Putamen (tissue), 1 donor: ENCODE data around the gene IGSF3.

Experiments used
- DNase-seq: peaks from one replicate; pipeline ENCODE4 v3.0.0-alpha.2; 2016; ENCODE audit warnings: low spot score

Gene IGSF3

GRCh38 chr1:116557323-116557878, 110.1 kb downstream of the IGSF3 start:
- DNase-seq, result no peak

GRCh38 chr1:116556289-116557006, 111.1 kb downstream of the IGSF3 start:
- no peak for DNase-seq

- no peak for DNase-seq
Measured at GRCh38 chr1:116554924-116555323, 112.6 kb downstream of the IGSF3 start.

GRCh38 chr1:116553386-116554115, 114.0 kb downstream of the IGSF3 start:
- no peak for DNase-seq

- DNase-seq, result no peak
Measured at GRCh38 chr1:116546354-116546977, 121.1 kb downstream of the IGSF3 start.

GRCh38 chr1:116545359-116545705, 122.2 kb downstream of the IGSF3 start:
- no peak for DNase-seq

- no peak for DNase-seq
Measured at GRCh38 chr1:116544588-116545358, 122.8 kb downstream of the IGSF3 start.

GRCh38 chr1:116540088-116540487, 127.4 kb downstream of the IGSF3 start:
- no peak for DNase-seq

GRCh38 chr1:116538544-116538943, 129.0 kb downstream of the IGSF3 start:
- DNase-seq, result no peak

- DNase-seq, result no peak
Measured at GRCh38 chr1:116537898-116538297, 129.6 kb downstream of the IGSF3 start.

GRCh38 chr1:116537040-116537831, 130.3 kb downstream of the IGSF3 start:
- DNase-seq, result no peak

- DNase-seq, result no peak
Measured at GRCh38 chr1:116534014-116534739, 133.4 kb downstream of the IGSF3 start.

- no peak for DNase-seq
Measured at GRCh38 chr1:116533429-116533820, 134.1 kb downstream of the IGSF3 start.

GRCh38 chr1:116532671-116533428, 134.7 kb downstream of the IGSF3 start:
- no peak for DNase-seq

GRCh38 chr1:116531917-116532316, 135.6 kb downstream of the IGSF3 start:
- DNase-seq, result no peak

GRCh38 chr1:116529681-116530080, 137.9 kb downstream of the IGSF3 start:
- DNase-seq, result no peak

GRCh38 chr1:116529199-116529631, 138.3 kb downstream of the IGSF3 start:
- DNase-seq, result no peak

GRCh38 chr1:116528329-116529083, 139.0 kb downstream of the IGSF3 start:
- DNase-seq, result no peak

- no peak for DNase-seq
Measured at GRCh38 chr1:116525440-116525839, 142.1 kb downstream of the IGSF3 start.
